A172 (cell line): ENCODE measurements around the gene TMSB4Y. TPM values are rescaled to one million over a fixed set of nuclear protein-coding genes. Genes with fewer than 3 reads are reported as not detected.
A peak's percentile ranks its signal among the peaks of the same experiment; 100 is the strongest.

Experiments
- DNase-seq: peaks from one replicate; pipeline ENCODE4 v3.0.0-alpha.2; 2015; ENCODE audit warnings: low spot score
- total RNA-seq: library from RNA; depleted of rRNA; stranded (reverse); fragments of >200 nt; shearing (Covaris generic); gene quantifications from 2 replicates; pipeline ENCODE4 v1.2.3, GENCODE V29; 2014; rRNA removed

The TMSB4Y gene
- 0.67 and 3.5 TPM in 2 replicates for total RNA-seq

GRCh38 chrY:13703568-13703968 is at the start of gene TMSB4Y:
TSS of gene TMSB4Y (plus strand) at chrY:13703899.
- peak; percentile 48 for DNase-seq

GRCh38 chrY:13664162-13664561 is 39.5 kb upstream of the TMSB4Y start:
- DNase-seq: no peak

GRCh38 chrY:13671122-13671521 is 32.6 kb upstream of the TMSB4Y start:
- no peak for DNase-seq

GRCh38 chrY:13702276-13702675 is 1.4 kb upstream of the TMSB4Y start:
- peak; percentile 43 for DNase-seq

GRCh38 chrY:13704121-13704930 is 627 bp downstream of the TMSB4Y start:
- DNase-seq: peak; percentile 11

- peak; percentile 14 for DNase-seq
Measured at GRCh38 chrY:13705197-13705596, 1.5 kb downstream of the TMSB4Y start.

GRCh38 chrY:13708038-13708437 is 4.3 kb downstream of the TMSB4Y start:
- no peak for DNase-seq

- no peak for DNase-seq
Measured at GRCh38 chrY:13718996-13719395, 15.3 kb downstream of the TMSB4Y start.

- no peak for DNase-seq
Measured at GRCh38 chrY:13729517-13729916, 25.8 kb downstream of the TMSB4Y start.

GRCh38 chrY:13738618-13739017 is 34.9 kb downstream of the TMSB4Y start:
- DNase-seq: peak; percentile 3

- no peak for DNase-seq
Measured at GRCh38 chrY:13751289-13752071, 47.8 kb downstream of the TMSB4Y start.

- DNase-seq: peak; percentile 0
Measured at GRCh38 chrY:13754661-13755060, 51.0 kb downstream of the TMSB4Y start.

Other genes starting within 250 kb of the TMSB4Y start
- 10.8 and 13.2 TPM in 2 replicates for gene UTY, start 223.9 kb upstream of the TMSB4Y start, total RNA-seq